GM13977 (cell line): ENCODE measurements around the gene THRA.
A peak's percentile ranks its signal among the peaks of the same experiment; 100 is the strongest.

Experiments used
- DNase-seq: peaks from one replicate; pipeline ENCODE4 v3.0.0; 2012; ENCODE audit warnings: low spot score
- CTCF ChIP-seq: IDR thresholded peaks from 2 replicates; pipeline ENCODE4 v1.5.1; 2012; ENCODE audit warnings: mild to moderate bottlenecking, control low read depth; ENCODE audit not compliant: insufficient read depth; ENCODE audit errors: extremely low read depth, missing control alignments
- in situ Hi-C: fragments of 300-500 bp; cut with MboI; formaldehyde crosslinking; loops from one replicate; pipeline ENCODE4 v1.12.0; 2022; ENCODE audit warnings: low sequenced_read_pairs, low pct_unique_long_range_greater_than_20kb, mixed read lengths, inconsistent platforms; ENCODE audit not compliant: unreplicated experiment

THRA gene

GRCh38 chr17:40097087-40097486, 34.3 kb downstream of the THRA start:
- in situ Hi-C loops, result no loop called here
- no peak for TF ChIP-seq CTCF
- no peak for DNase-seq

- in situ Hi-C loops, result no loop called here
- no peak for DNase-seq
- TF ChIP-seq CTCF, result no peak
Measured at GRCh38 chr17:40097931-40098845, 35.4 kb downstream of the THRA start.

- in situ Hi-C loops, result no loop called here
- DNase-seq, result peak; percentile 92
- no peak for TF ChIP-seq CTCF
Measured at GRCh38 chr17:40098846-40099618, 36.3 kb downstream of the THRA start.

DNA sequence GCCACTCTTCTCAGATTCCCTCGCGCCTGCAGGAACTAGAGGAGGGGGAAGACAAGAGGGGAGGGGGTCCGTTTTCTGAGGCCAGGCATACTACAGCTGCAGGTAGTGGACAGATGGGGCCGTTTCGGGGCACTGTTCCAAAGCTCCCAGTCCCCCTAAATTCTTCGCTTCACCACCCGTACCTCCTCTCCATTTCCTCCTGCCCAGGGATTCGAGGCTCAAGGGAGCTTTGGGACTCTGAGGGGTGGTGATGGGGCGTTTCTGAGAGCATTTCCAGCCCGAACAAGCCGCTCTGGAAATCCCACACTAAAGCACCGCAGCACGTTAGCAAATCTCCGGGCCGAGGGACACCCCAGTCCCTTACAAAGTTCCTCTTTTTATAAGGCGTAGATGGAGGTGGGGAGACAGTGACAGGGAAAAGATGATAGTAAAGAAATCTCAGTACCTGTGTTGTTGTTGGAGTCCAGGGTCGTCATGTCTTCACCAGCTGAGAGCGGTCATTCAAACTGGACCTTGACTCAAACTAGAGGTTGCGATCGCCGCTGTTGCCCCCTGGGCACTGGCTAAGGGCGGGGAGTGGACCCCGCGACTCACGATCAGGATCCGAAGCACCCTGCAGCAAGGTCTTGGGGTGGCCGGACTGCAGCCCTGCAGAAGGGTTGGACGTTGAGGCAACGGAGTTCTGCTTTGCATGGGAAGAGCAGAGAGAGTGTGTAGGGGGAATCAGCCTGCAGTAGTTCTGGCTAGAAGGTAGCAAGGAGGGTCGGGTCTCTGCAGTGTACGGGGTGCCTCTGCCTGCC, 37.1 kb downstream of the THRA start:
- no peak for TF ChIP-seq CTCF
- no peak for DNase-seq
- in situ Hi-C loops, result no loop called here

GRCh38 chr17:40100419-40100668, 37.6 kb downstream of the THRA start, which contains the start of gene NR1D1:
TSS of gene NR1D1 (minus strand) at chr17:40100589. CDS start at chr17:40100094, 495 bp downstream.
- no peak for DNase-seq
- TF ChIP-seq CTCF, result no peak
- in situ Hi-C loops, result no loop called here

GRCh38 chr17:40100669-40101366, 38.1 kb downstream of the THRA start:
- in situ Hi-C loops, result no loop called here
- DNase-seq, result peak; percentile 80
- TF ChIP-seq CTCF, result no peak
